Liver (tissue), 9 donors: ENCODE measurements around the gene CLEC17A. TPM values are rescaled to one million over a fixed set of nuclear protein-coding genes. Genes with fewer than 3 reads are reported as not detected.

ENCODE experiments used
- DNase-seq: peaks from one replicate; pipeline ENCODE4 v3.0.0-alpha.2; 2017; ENCODE audit warnings: low spot score
- H3K27ac ChIP-seq, 2 donors: one replicate each; pipeline ENCODE4 v1.7.0; 2013; ENCODE audit warnings: inconsistent platforms in 2 of 2, low read length in 2 of 2, control low read depth in 1 of 2, low read depth in 1 of 2, mild to moderate bottlenecking in 1 of 2
- H3K27me3 ChIP-seq, 4 donors: one replicate each; pipeline versions ENCODE4 v1.6.1 to v1.7.0; 2013; ENCODE audit warnings: low read length in 3 of 4, inconsistent platforms in 1 of 4, mild to moderate bottlenecking in 1 of 4, moderate library complexity in 1 of 4; ENCODE audit not compliant: control insufficient read depth in 4 of 4, insufficient read depth in 4 of 4
- H3K36me3 ChIP-seq, 4 donors: one replicate each; pipeline versions ENCODE4 v1.6.1 to v1.7.0; 2013; ENCODE audit warnings: low read length in 3 of 4, mild to moderate bottlenecking in 3 of 4, low read depth in 1 of 4, moderate library complexity in 1 of 4; ENCODE audit not compliant: control insufficient read depth in 4 of 4, insufficient read depth in 3 of 4
- H3K4me1 ChIP-seq, 4 donors: one replicate each; pipeline versions ENCODE4 v1.6.1 to v1.7.0; 2013; ENCODE audit warnings: low read length in 3 of 4, mild to moderate bottlenecking in 3 of 4, moderate library complexity in 1 of 4; ENCODE audit not compliant: control insufficient read depth in 4 of 4, insufficient read depth in 4 of 4
- H3K4me3 ChIP-seq, 3 donors: one replicate each; pipeline versions ENCODE4 v1.6.1 to v1.7.0; 2013; ENCODE audit warnings: low read length in 3 of 3, control low read depth in 1 of 3, low read depth in 1 of 3, mild to moderate bottlenecking in 1 of 3
- H3K9ac ChIP-seq, 2 donors: one replicate each; pipeline ENCODE4 v1.7.0; 2013; ENCODE audit warnings: low read length in 2 of 2, mild to moderate bottlenecking in 2 of 2, moderate library complexity in 2 of 2, control low read depth in 1 of 2, low read depth in 1 of 2
- H3K9me3 ChIP-seq, 4 donors: one replicate each; pipeline versions ENCODE4 v1.6.1 to v1.7.0; 2013; ENCODE audit warnings: low read length in 3 of 4; ENCODE audit not compliant: control insufficient read depth in 4 of 4
- EGR1 ChIP-seq, 2 donors: IDR thresholded peaks; 2 replicates each; pipeline ENCODE4 v1.6.1; 2016 to 2018; ENCODE audit warnings: antibody characterized with exemption in 2 of 2, low read depth in 2 of 2
- FOXA1 ChIP-seq: IDR thresholded peaks from 2 replicates; pipeline ENCODE4 v1.6.1; 2016; ENCODE audit warnings: antibody characterized with exemption
- FOXA2 ChIP-seq: IDR thresholded peaks from 2 replicates; pipeline ENCODE4 v1.6.1; 2016; ENCODE audit warnings: antibody characterized with exemption
- GABPA ChIP-seq, 2 donors: IDR thresholded peaks in 1 of 2; conservative IDR thresholded peaks in 1 of 2; 2 replicates each; pipeline ENCODE4 v1.6.1; 2016; ENCODE audit warnings: antibody characterized with exemption in 2 of 2, mild to moderate bottlenecking in 1 of 2, moderate library complexity in 1 of 2
- HNF4A ChIP-seq, 2 donors: conservative IDR thresholded peaks; 2 replicates each; pipeline ENCODE4 v1.6.1; 2016; ENCODE audit warnings: antibody characterized with exemption in 2 of 2, mild to moderate bottlenecking in 2 of 2
- HNF4G ChIP-seq: IDR thresholded peaks from 2 replicates; pipeline ENCODE4 v1.6.1; 2016; ENCODE audit warnings: antibody characterized with exemption
- JUND ChIP-seq, 2 donors: IDR thresholded peaks; 2 replicates each; pipeline ENCODE4 v1.6.1; 2016; ENCODE audit warnings: antibody characterized with exemption in 2 of 2
- MAX ChIP-seq: IDR thresholded peaks from 2 replicates; pipeline ENCODE4 v1.6.1; 2016; ENCODE audit warnings: antibody characterized with exemption
- NR2F2 ChIP-seq: IDR thresholded peaks from 2 replicates; pipeline ENCODE4 v1.6.1; 2016; ENCODE audit warnings: antibody characterized with exemption
- RAD21 ChIP-seq, 2 donors: IDR thresholded peaks; 2 replicates each; pipeline ENCODE4 v1.6.1; 2016; ENCODE audit warnings: antibody characterized with exemption in 2 of 2, mild to moderate bottlenecking in 2 of 2
- RXRA ChIP-seq, 2 donors: IDR thresholded peaks; 2 replicates each; pipeline ENCODE4 v1.6.1; 2017 to 2018; ENCODE audit warnings: antibody characterized with exemption in 2 of 2, mild to moderate bottlenecking in 1 of 2
- SP1 ChIP-seq: IDR thresholded peaks from 2 replicates; pipeline ENCODE4 v1.6.1; 2018; ENCODE audit warnings: antibody characterized with exemption, mild to moderate bottlenecking
- TAF1 ChIP-seq: conservative IDR thresholded peaks from 2 replicates; pipeline ENCODE4 v1.6.1; 2016; ENCODE audit warnings: antibody characterized with exemption, mild to moderate bottlenecking
- YY1 ChIP-seq: IDR thresholded peaks from 2 replicates; pipeline ENCODE4 v1.6.1; 2016; ENCODE audit warnings: antibody characterized with exemption, mild to moderate bottlenecking
- WGBS: extraction: QIAGEN DNeasy Blood & Tissue Kit; methylation state at CpG from one replicate; pipeline ENCODE4 v1.1.7; 2013; 5-methylcytosine and 5-hydroxymethylcytosine counted together
- polyA plus RNA-seq, 2 donors: library from polyadenylated mRNA; stranded (reverse) in 1 of 2; unstranded in 1 of 2; fragments of 200-250 nt in 1 of 2; fragments of >200 nt in 1 of 2; fragmentation: Nextera tagmentation in 1 of 2; extraction: Ambion mirVana in 1 of 2; gene quantifications; one replicate each; pipeline versions ENCODE4 v1.2.1 to v1.2.3, GENCODE V29; 2013 to 2015
- total RNA-seq, 2 donors: library from RNA; depleted of rRNA; stranded (reverse); fragments of >200 nt; gene quantifications; one replicate each; pipeline ENCODE4 v1.2.3, GENCODE V29; 2014
- TF ChIP-seq, protein P1 (sequence below): IDR thresholded peaks from 2 replicates; pipeline ENCODE4 v1.6.1; 2016; ENCODE audit warnings: antibody characterized with exemption
- TF ChIP-seq, protein P2 (sequence below): IDR thresholded peaks from 2 replicates; pipeline ENCODE4 v1.6.1; 2016; ENCODE audit warnings: antibody characterized with exemption
- TF ChIP-seq, protein P3 (sequence below): fragments of 150-350 bp; IDR thresholded peaks from 2 replicates; pipeline ENCODE4 v1.5.1; 2017; ENCODE audit warnings: improper control_type of control experiment, low read depth, low read length; ENCODE audit not compliant: missing input control
- TF ChIP-seq, protein P4 (sequence below): IDR thresholded peaks from 2 replicates; pipeline ENCODE4 v1.6.1; 2016; ENCODE audit warnings: antibody characterized with exemption, mild to moderate bottlenecking
- donor health status: healthy.
- donor health status: healthy.
- donor health status: healthy.
- donor health status: healthy.
- donor health status: healthy.

Gene CLEC17A
- total and polyA plus RNA-seq, 4 donors: 0.22 to 0.28 TPM; not detected in 2

- Histone ChIP-seq H3K9me3 (no peaks in the 10 kb centered on the region), H3K27me3 (no peaks in the 10 kb centered on the region), H3K36me3 (peaks cover 0 to 4% (median 0%) of the 10 kb centered on the region in 4 donors), H3K9ac (no peak overlapping the region), H3K27ac (no peak overlapping the region), H3K4me1 (peaks cover 0 to 4% (median 3%) of the 10 kb centered on the region in 4 donors), H3K4me3 (no peak overlapping the region)
- no peak for TF ChIP-seq RXRA (IDR thresholded peaks at IDR 0.05)
- no peak for TF ChIP-seq YY1
- TF ChIP-seq RAD21 (IDR thresholded peaks at IDR 0.05): no peak
- TF ChIP-seq, protein P1, sequence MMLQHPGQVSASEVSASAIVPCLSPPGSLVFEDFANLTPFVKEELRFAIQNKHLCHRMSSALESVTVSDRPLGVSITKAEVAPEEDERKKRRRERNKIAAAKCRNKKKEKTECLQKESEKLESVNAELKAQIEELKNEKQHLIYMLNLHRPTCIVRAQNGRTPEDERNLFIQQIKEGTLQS: no peak
- TF ChIP-seq NR2F2: no peak
- TF ChIP-seq JUND (IDR thresholded peaks at IDR 0.05): no peak
- no peak for TF ChIP-seq FOXA2
- TF ChIP-seq EGR1 (IDR thresholded peaks at IDR 0.05; ENCODE audit: low read depth in 2 of 2): no peak
- TF ChIP-seq, protein P2, sequence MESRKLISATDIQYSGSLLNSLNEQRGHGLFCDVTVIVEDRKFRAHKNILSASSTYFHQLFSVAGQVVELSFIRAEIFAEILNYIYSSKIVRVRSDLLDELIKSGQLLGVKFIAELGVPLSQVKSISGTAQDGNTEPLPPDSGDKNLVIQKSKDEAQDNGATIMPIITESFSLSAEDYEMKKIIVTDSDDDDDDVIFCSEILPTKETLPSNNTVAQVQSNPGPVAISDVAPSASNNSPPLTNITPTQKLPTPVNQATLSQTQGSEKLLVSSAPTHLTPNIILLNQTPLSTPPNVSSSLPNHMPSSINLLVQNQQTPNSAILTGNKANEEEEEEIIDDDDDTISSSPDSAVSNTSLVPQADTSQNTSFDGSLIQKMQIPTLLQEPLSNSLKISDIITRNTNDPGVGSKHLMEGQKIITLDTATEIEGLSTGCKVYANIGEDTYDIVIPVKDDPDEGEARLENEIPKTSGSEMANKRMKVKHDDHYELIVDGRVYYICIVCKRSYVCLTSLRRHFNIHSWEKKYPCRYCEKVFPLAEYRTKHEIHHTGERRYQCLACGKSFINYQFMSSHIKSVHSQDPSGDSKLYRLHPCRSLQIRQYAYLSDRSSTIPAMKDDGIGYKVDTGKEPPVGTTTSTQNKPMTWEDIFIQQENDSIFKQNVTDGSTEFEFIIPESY: no peak
- TF ChIP-seq MAX: no peak
- 46% methylated on average over 24 of the region's 24 CpGs for WGBS
- peak; percentile 84 for DNase-seq
Measured at GRCh38 chr19:14536926-14537692, 45.8 kb upstream of the CLEC17A start.

DNA sequence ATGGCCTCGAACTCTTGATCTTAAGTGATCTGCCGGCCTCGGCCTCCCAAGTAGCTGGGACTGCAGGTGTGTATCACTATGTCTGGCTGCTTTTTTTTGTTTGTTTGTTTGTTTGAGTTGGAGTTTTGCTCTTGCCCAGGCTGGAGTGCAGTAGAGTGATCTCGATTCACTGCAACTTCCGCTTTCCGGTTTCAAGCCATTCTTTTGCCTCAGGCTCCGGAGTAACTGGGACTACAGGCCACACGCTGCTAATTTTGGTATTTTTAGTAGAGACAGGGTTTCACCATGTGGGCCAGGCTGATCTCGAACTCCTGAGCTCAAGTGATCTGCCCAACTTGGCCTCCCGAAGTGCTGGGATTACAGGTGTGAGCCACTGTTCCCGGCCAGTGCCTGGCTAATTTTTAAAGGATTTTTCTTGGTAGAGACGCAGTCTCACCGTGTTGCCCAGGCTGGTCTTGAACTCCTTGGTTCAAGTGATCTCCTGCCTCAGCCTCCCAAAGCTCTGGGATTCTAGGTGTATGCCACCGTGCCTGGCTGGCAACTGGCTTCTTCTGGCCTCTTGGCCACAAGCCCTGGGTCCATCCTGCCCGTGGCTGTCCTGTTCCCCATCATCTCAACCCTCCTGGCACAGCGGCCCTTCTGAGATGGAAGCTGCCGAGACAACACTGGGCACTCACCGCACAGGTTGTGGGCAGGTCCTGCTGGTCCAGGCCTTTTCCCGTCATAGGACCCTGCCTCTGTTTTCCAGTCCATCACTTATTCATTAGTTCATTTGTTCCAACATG lies 42.0 kb upstream of the CLEC17A start:
- 94% methylated on average over 19 of the region's 19 CpGs for WGBS

More for the DNA sequence above, 42.0 kb upstream of the CLEC17A start:
- Histone ChIP-seq H3K36me3 (peaks cover 0 to 4% (median 0%) of the 10 kb centered on the region in 4 donors), H3K27me3 (no peaks in the 10 kb centered on the region), H3K9ac (no peak overlapping the region), H3K4me3 (no peak overlapping the region), H3K27ac (no peak overlapping the region), H3K9me3 (no peaks in the 10 kb centered on the region), H3K4me1 (peaks cover 0 to 17% (median 12%) of the 10 kb centered on the region in 4 donors)
- DNase-seq: no peak
- TF ChIP-seq HNF4G (no peak), FOXA1 (no peak), HNF4A (conservative IDR thresholded peaks at IDR 0.05) (no peak), YY1 (no peak), TAF1 (no peak), SP1 (no peak), GABPA (IDR thresholded peaks at IDR 0.05 in 1 of 2, conservative IDR thresholded peaks at IDR 0.05 in 1 of 2) (no peak), JUND (IDR thresholded peaks at IDR 0.05) (no peak), RXRA (IDR thresholded peaks at IDR 0.05) (no peak), FOXA2 (no peak), MAX (no peak)
- TF ChIP-seq, protein P3, sequence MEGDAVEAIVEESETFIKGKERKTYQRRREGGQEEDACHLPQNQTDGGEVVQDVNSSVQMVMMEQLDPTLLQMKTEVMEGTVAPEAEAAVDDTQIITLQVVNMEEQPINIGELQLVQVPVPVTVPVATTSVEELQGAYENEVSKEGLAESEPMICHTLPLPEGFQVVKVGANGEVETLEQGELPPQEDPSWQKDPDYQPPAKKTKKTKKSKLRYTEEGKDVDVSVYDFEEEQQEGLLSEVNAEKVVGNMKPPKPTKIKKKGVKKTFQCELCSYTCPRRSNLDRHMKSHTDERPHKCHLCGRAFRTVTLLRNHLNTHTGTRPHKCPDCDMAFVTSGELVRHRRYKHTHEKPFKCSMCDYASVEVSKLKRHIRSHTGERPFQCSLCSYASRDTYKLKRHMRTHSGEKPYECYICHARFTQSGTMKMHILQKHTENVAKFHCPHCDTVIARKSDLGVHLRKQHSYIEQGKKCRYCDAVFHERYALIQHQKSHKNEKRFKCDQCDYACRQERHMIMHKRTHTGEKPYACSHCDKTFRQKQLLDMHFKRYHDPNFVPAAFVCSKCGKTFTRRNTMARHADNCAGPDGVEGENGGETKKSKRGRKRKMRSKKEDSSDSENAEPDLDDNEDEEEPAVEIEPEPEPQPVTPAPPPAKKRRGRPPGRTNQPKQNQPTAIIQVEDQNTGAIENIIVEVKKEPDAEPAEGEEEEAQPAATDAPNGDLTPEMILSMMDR: no peak
- TF ChIP-seq, protein P2: no peak
- TF ChIP-seq, protein P1: no peak
- TF ChIP-seq, protein P4, sequence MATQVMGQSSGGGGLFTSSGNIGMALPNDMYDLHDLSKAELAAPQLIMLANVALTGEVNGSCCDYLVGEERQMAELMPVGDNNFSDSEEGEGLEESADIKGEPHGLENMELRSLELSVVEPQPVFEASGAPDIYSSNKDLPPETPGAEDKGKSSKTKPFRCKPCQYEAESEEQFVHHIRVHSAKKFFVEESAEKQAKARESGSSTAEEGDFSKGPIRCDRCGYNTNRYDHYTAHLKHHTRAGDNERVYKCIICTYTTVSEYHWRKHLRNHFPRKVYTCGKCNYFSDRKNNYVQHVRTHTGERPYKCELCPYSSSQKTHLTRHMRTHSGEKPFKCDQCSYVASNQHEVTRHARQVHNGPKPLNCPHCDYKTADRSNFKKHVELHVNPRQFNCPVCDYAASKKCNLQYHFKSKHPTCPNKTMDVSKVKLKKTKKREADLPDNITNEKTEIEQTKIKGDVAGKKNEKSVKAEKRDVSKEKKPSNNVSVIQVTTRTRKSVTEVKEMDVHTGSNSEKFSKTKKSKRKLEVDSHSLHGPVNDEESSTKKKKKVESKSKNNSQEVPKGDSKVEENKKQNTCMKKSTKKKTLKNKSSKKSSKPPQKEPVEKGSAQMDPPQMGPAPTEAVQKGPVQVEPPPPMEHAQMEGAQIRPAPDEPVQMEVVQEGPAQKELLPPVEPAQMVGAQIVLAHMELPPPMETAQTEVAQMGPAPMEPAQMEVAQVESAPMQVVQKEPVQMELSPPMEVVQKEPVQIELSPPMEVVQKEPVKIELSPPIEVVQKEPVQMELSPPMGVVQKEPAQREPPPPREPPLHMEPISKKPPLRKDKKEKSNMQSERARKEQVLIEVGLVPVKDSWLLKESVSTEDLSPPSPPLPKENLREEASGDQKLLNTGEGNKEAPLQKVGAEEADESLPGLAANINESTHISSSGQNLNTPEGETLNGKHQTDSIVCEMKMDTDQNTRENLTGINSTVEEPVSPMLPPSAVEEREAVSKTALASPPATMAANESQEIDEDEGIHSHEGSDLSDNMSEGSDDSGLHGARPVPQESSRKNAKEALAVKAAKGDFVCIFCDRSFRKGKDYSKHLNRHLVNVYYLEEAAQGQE: no peak
